Skeletal muscle tissue (tissue), 4 donors: ENCODE measurements around the gene CXCR3. TPM values are rescaled to one million over a fixed set of nuclear protein-coding genes. Genes with fewer than 3 reads are reported as not detected.
"Not testable (repeated sequence)": the region's sequence is repeated elsewhere in the genome, so short reads cannot be mapped to it uniquely, and the experiment has no call there.

Source experiments
- H3K27ac ChIP-seq: one replicate; pipeline ENCODE4 v1.7.0; 2013; ENCODE audit warnings: mild to moderate bottlenecking, low read depth, low read length, inconsistent platforms
- H3K27me3 ChIP-seq, 3 donors: one replicate each; pipeline ENCODE4 v1.7.0; 2013; ENCODE audit warnings: low read length in 3 of 3; ENCODE audit not compliant: control insufficient read depth in 3 of 3, insufficient read depth in 3 of 3
- H3K36me3 ChIP-seq, 3 donors: one replicate each; pipeline ENCODE4 v1.7.0; 2013; ENCODE audit warnings: low read length in 3 of 3; ENCODE audit not compliant: control insufficient read depth in 3 of 3, insufficient read depth in 3 of 3
- H3K4me1 ChIP-seq, 3 donors: one replicate each; pipeline ENCODE4 v1.7.0; 2013; ENCODE audit warnings: low read length in 3 of 3, mild to moderate bottlenecking in 3 of 3; ENCODE audit not compliant: control insufficient read depth in 3 of 3, insufficient read depth in 3 of 3
- H3K4me3 ChIP-seq, 3 donors: one replicate each; pipeline ENCODE4 v1.7.0; 2013; ENCODE audit warnings: low read length in 3 of 3
- H3K9ac ChIP-seq, 3 donors: one replicate each; pipeline ENCODE4 v1.7.0; 2013; ENCODE audit warnings: low read length in 3 of 3, mild to moderate bottlenecking in 3 of 3, moderate library complexity in 2 of 3, low read depth in 1 of 3
- H3K9me3 ChIP-seq, 3 donors: one replicate each; pipeline ENCODE4 v1.7.0; 2013; ENCODE audit warnings: low read length in 3 of 3; ENCODE audit not compliant: control insufficient read depth in 3 of 3
- total RNA-seq: library from RNA; depleted of rRNA; stranded (reverse); fragments of >200 nt; gene quantifications from one replicate; pipeline ENCODE4 v1.2.3, GENCODE V29; 2014
- donor health status: Osteomylitis.

The CXCR3 gene
- total RNA-seq, 1 donor from 2014 or later, result not detected

DNA sequence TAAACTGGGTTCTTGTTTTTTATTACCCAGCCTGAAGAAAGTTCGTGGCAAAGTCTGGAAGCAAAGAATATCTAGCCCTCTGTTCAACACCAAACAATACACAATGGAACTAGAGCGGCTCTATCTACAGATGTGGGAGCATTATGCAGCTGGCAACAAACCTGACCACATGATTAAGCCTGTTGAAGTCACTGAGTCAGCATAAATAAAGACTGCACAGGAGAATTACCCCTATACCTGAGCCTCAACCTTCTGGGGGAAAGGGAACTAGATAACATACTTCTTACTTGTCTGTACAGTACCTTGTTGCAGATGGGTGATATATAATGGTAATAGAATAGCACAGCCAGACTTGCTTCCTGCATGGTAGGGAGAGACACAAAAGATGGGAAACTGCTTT is 44.7 kb downstream of the CXCR3 start:
- no peaks in the 10 kb centered on the region for H3K9me3 ChIP-seq
- no peak overlapping the region for H3K9ac ChIP-seq
- no peaks in the 10 kb centered on the region for H3K4me1 ChIP-seq
- no peak overlapping the region for H3K27ac ChIP-seq
- no peak overlapping the region for H3K4me3 ChIP-seq
- H3K27me3 ChIP-seq, result no peaks in the 10 kb centered on the region
- peaks cover 10 to 23% (median 13%) of the 10 kb centered on the region in 3 donors for H3K36me3 ChIP-seq

DNA sequence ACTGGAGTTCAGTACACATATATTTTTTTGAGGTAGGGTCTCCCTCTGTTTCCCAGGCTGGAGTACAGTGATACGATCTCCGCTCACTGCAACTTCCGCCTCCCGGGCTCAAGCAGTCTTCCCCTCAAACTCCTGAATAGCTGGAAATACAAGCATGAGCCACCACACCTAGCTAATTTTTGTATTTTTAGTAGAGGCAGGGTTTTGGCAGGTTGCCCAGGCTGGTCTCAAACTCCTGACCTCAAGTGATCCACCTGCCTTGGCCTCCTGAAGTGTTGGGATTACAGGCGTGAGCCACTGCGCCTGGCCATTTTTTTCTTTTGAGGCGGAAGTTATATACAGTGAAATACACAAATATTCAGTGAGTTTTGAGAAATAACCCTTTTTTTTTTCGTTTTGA is 46.9 kb downstream of the CXCR3 start:
- H3K27ac ChIP-seq, H3K9me3 ChIP-seq, H3K4me3 ChIP-seq, H3K4me1 ChIP-seq, H3K9ac ChIP-seq, H3K27me3 ChIP-seq: not testable (repeated sequence)
- peaks cover 14 to 32% (median 28%) of the 10 kb centered on the region in 3 donors for H3K36me3 ChIP-seq

Other genes starting within 250 kb of the CXCR3 start
- 123 TPM for gene OGT, start 85.4 kb downstream of the CXCR3 start, total RNA-seq
- gene GCNA, start 40.1 kb downstream of the CXCR3 start, total RNA-seq, result 2.6 TPM
- not detected for gene CXorf49, start 99.8 kb upstream of the CXCR3 start, total RNA-seq
- gene CXorf49B, start 144.8 kb upstream of the CXCR3 start, total RNA-seq, result not detected